Esophagus muscularis mucosa (tissue), 4 donors: ENCODE results near the gene ALDH7A1. TPM values are rescaled to one million over a fixed set of nuclear protein-coding genes. Genes with fewer than 3 reads are reported as not detected.
"Not testable (repeated sequence)": the region's sequence is repeated elsewhere in the genome, so short reads cannot be mapped to it uniquely, and the experiment has no call there.

ENCODE experiments used
- DNase-seq: peaks from one replicate; pipeline ENCODE4 v3.0.0-alpha.2; 2017; ENCODE audit errors: extremely low spot score
- H3K27ac ChIP-seq, 4 donors: fragments of 200-600 bp; sonication (generic); replicated peaks in 1 of 4; 1 replicate in 3 of 4; 2 replicates in 1 of 4; pipeline ENCODE4 v1.5.1; 2016 to 2019; ENCODE audit warnings: mild to moderate bottlenecking in 1 of 4
- H3K27me3 ChIP-seq, 4 donors: fragments of 200-600 bp; sonication (generic); one replicate each; pipeline versions ENCODE4 v1.5.1 to v1.6.0; 2016 to 2019
- H3K36me3 ChIP-seq, 4 donors: fragments of 200-600 bp; sonication (generic); one replicate each; pipeline ENCODE4 v1.5.1; 2016 to 2019
- H3K4me1 ChIP-seq, 4 donors: fragments of 200-600 bp; sonication (generic); one replicate each; pipeline ENCODE4 v1.5.1; 2016 to 2019
- H3K4me3 ChIP-seq, 4 donors: fragments of 200-600 bp; sonication (generic); 1 replicate in 2 of 4; 2 replicates in 2 of 4; pipeline ENCODE4 v1.5.1; 2016 to 2019; ENCODE audit warnings: mild to moderate bottlenecking in 4 of 4, moderate library complexity in 1 of 4
- H3K9me3 ChIP-seq, 4 donors: fragments of 200-600 bp; sonication (generic); 1 replicate in 3 of 4; 2 replicates in 1 of 4; pipeline ENCODE4 v1.5.1; 2016 to 2019
- EP300 ChIP-seq: sonication (generic); formaldehyde crosslinking; IDR thresholded peaks from one replicate; pipeline ENCODE4 v1.6.1; 2017; ENCODE audit warnings: antibody characterized with exemption
- POLR2A ChIP-seq: fragments of 450-650 bp; IDR thresholded peaks from one replicate; pipeline ENCODE4 v1.6.1; 2017; ENCODE audit warnings: antibody characterized with exemption, moderate library complexity, mild to moderate bottlenecking, low read depth
- POLR2AphosphoS5 ChIP-seq, 2 donors: sonication (generic); formaldehyde crosslinking; IDR thresholded peaks; one replicate each; pipeline ENCODE4 v1.6.1; 2017; ENCODE audit warnings: antibody characterized with exemption in 2 of 2
- WGBS: methylation state at CpG from one replicate; pipeline ENCODE4 v1.1.5; 2018; 5-methylcytosine and 5-hydroxymethylcytosine counted together
- intact Hi-C: fragments of 100-400 bp; cut with DNase I; formaldehyde crosslinking; loops from one replicate; pipeline ENCODE4 v1.15.1; 2023
- total RNA-seq, 4 donors: library from RNA; depleted of rRNA; stranded (reverse); fragments of >200 nt; gene quantifications; one replicate each; pipeline versions ENCODE4 v1.1.0 to v1.2.1, GENCODE V29; 2016
- TF ChIP-seq, protein P1 (sequence below), 3 experiments: fragments of 200-600 bp in 2 of 3; fragments of 450-650 bp in 1 of 3; sonication (generic) in 2 of 3; IDR thresholded peaks; one replicate each; pipeline ENCODE4 v1.5.1; 2017 to 2019; ENCODE audit warnings: antibody characterized with exemption in 3 of 3, mild to moderate bottlenecking in 2 of 3, moderate library complexity in 1 of 3

Gene ALDH7A1
- total RNA-seq, 4 donors from 2014 or later: 14.9 to 17.7 (median 15.5) TPM

DNA sequence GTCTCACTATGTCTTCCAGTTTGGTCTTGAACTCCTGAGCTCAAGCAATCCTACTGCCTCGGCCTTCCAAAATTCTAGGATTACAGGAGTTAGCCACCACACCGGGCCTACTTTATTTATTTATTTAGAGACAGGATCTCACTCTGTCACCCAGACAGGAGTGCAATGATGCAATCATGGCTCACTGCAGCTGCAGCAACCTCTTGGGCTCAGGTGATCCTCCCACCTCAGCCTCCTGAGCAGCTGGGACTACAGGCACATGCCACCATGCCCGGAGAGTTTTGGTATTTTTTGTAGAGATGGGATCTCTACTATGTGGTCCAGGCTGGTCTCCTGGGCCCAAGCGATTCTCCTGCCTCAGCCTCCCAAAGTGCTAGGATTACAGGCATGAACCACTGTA is 38.5 kb upstream of the ALDH7A1 start:
- WGBS: 88% methylated on average over 4 of the region's 4 CpGs
- Histone ChIP-seq H3K27ac (no peak overlapping the region), H3K36me3 (no peaks in the 10 kb centered on the region), H3K9me3 (no peaks in the 10 kb centered on the region), H3K27me3 (no peaks in the 10 kb centered on the region), H3K4me1 (no peaks in the 10 kb centered on the region), H3K4me3 (no peak overlapping the region)
- no peak for DNase-seq
- TF ChIP-seq POLR2AphosphoS5 (IDR thresholded peaks at IDR 0.05): no peak
- TF ChIP-seq, protein P1, sequence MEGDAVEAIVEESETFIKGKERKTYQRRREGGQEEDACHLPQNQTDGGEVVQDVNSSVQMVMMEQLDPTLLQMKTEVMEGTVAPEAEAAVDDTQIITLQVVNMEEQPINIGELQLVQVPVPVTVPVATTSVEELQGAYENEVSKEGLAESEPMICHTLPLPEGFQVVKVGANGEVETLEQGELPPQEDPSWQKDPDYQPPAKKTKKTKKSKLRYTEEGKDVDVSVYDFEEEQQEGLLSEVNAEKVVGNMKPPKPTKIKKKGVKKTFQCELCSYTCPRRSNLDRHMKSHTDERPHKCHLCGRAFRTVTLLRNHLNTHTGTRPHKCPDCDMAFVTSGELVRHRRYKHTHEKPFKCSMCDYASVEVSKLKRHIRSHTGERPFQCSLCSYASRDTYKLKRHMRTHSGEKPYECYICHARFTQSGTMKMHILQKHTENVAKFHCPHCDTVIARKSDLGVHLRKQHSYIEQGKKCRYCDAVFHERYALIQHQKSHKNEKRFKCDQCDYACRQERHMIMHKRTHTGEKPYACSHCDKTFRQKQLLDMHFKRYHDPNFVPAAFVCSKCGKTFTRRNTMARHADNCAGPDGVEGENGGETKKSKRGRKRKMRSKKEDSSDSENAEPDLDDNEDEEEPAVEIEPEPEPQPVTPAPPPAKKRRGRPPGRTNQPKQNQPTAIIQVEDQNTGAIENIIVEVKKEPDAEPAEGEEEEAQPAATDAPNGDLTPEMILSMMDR (IDR thresholded peaks at IDR 0.05): no peak
- TF ChIP-seq EP300: no peak
- TF ChIP-seq POLR2A: no peak
- intact Hi-C loops: no loop called here

DNA sequence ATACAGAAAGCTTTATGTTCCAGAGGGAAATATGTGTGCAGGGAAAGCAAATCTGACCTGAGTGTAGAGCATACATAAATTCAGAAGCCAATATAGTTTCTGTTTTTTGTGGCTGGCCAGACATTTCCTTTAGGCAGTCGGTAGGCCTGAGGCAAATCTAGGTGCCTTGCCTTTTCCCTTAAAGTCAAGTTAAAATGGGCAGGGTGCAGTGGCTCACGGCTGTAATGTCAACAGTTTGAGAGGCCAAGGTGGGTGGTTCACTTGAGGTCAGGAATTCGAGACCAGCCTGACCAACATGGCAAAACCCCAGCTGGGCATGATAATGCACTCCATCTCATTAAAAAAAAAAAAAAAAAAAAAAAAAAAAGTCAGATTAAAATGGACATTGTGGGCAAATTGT is 36.9 kb upstream of the ALDH7A1 start:
- intact Hi-C loops: no loop called here
- H3K4me1 ChIP-seq: no peaks in the 10 kb centered on the region
- H3K27ac ChIP-seq: no peak overlapping the region
- 77% methylated on average over 3 of the region's 3 CpGs for WGBS
- H3K4me3 ChIP-seq: no peak overlapping the region
- TF ChIP-seq EP300: no peak
- TF ChIP-seq, protein P1 (IDR thresholded peaks at IDR 0.05): no peak
- no peak for TF ChIP-seq POLR2AphosphoS5 (IDR thresholded peaks at IDR 0.05)
- TF ChIP-seq POLR2A: no peak
- no peaks in the 10 kb centered on the region for H3K9me3 ChIP-seq
- DNase-seq: no peak
- H3K27me3 ChIP-seq: no peaks in the 10 kb centered on the region
- H3K36me3 ChIP-seq: peaks cover 0 to 10% (median 4%) of the 10 kb centered on the region in 4 donors

DNA sequence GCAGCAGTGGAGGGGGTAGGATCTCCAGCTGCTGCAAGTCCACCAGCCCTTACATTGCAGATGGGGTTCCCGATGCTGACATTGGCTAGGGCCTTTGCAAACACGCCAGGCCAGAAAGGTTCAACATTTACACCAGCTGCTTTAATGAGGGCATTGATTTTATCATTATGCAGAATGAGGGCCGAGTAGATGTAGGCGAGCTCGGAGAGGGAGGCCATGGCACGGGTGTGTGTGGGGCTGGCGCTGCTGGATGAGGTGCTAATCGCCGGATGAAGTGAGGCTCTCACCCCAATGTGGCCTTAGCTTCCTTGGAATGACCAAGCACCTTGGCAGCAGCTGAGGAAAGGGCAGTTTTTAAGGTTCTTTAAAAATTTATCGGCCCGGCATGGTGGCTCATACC is 33.1 kb upstream of the ALDH7A1 start:
- H3K36me3 ChIP-seq: peaks cover 4 to 40% (median 28%) of the 10 kb centered on the region in 4 donors
- H3K4me3 ChIP-seq: no peak overlapping the region
- no peaks in the 10 kb centered on the region for H3K27me3 ChIP-seq
- H3K27ac ChIP-seq: no peak overlapping the region
- DNase-seq: no peak
- no peaks in the 10 kb centered on the region for H3K9me3 ChIP-seq
- intact Hi-C loops: no loop called here
- H3K4me1 ChIP-seq: peaks cover 0 to 12% (median 4%) of the 10 kb centered on the region in 4 donors
- TF ChIP-seq EP300 (no peak), POLR2A (no peak), POLR2AphosphoS5 (IDR thresholded peaks at IDR 0.05) (no peak)
- TF ChIP-seq, protein P1 (IDR thresholded peaks at IDR 0.05): no peak
- 94% methylated on average over 11 of the region's 11 CpGs for WGBS

DNA sequence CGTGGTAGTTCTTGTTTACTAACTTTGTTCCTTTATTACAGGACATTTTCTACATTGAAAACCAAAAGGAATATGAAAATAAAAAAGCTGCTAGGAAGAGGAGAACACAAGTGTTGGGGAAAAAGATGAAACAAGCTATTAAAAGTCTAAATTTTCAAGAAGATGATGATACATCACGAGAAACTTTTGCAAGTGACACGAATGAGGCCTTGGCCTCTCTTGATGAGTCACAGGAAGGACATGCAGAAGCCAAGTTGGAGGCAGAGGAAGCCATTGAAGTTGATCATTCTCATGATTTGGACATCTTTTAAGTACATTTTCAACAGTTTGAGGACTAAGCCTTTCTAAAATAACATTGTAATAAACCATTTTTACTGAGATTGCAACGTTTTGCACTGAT is 29.5 kb upstream of the ALDH7A1 start:
- H3K27me3 ChIP-seq: no peaks in the 10 kb centered on the region
- 46% methylated on average over 4 of the region's 4 CpGs for WGBS
- DNase-seq: no peak
- no peaks in the 10 kb centered on the region for H3K9me3 ChIP-seq
- H3K4me1 ChIP-seq: peaks cover 0 to 12% (median 4%) of the 10 kb centered on the region in 4 donors
- no peak for TF ChIP-seq POLR2A
- no peak for TF ChIP-seq EP300
- TF ChIP-seq, protein P1 (IDR thresholded peaks at IDR 0.05): no peak
- intact Hi-C loops: no loop called here
- H3K36me3 ChIP-seq: peaks cover 9 to 69% (median 46%) of the 10 kb centered on the region in 4 donors
- no peak overlapping the region for H3K4me3 ChIP-seq
- H3K27ac ChIP-seq: peak overlapping the region in 1 of 4 donors; percentile 22

DNA sequence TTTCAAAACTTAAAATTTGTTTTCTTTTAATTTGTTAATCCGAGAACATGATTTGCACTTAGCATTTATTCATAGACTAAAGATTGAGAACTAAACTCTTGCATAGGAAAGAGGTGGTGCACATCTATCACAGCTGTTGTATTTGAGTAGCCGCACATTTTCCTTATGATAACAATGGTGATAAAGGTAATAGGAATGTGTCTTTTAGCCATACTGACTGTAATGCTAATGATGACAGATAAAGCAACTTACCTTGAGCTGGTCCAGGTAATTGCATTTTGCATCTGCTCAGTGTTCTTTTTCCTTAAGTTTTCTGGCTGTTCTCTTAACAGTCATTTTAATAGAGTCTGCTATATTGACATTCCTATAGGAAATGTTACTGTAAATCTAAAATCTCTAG is 24.8 kb upstream of the ALDH7A1 start:
- H3K27ac ChIP-seq: no peak overlapping the region
- DNase-seq: no peak
- 93% methylated on average over 2 of the region's 2 CpGs for WGBS
- TF ChIP-seq, protein P1 (IDR thresholded peaks at IDR 0.05): no peak
- peaks cover 25 to 70% (median 48%) of the 10 kb centered on the region in 4 donors for H3K36me3 ChIP-seq
- intact Hi-C loops: no loop called here
- H3K4me3 ChIP-seq: no peak overlapping the region
- no peaks in the 10 kb centered on the region for H3K27me3 ChIP-seq
- H3K4me1 ChIP-seq: peaks cover 0 to 10% (median 4%) of the 10 kb centered on the region in 4 donors
- H3K9me3 ChIP-seq: no peaks in the 10 kb centered on the region

DNA sequence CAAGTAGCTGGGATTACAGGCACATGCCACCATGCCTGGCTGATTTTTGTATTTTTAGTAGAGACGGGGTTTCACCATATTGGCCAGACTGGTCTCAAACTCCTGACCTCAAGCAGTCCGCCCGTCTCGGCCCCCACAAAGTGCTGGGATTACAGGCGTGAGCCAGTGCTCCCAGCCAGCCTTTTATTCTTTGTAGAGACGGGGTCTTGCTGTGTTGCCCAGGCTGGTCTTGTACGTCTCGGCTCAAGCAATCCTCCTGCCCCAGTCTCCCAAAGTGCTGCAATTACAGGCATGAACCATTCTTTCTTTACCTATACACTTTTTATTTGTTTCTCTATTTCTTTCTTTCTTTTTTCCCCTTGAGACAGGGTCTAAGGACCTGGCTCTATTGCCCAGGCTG is 22.6 kb upstream of the ALDH7A1 start:
- intact Hi-C loops, H3K27me3 ChIP-seq, H3K9me3 ChIP-seq, DNase-seq, H3K4me1 ChIP-seq, H3K4me3 ChIP-seq, H3K27ac ChIP-seq: not testable (repeated sequence)
- H3K36me3 ChIP-seq: peaks cover 21 to 71% (median 51%) of the 10 kb centered on the region in 4 donors
- 93% methylated on average over 8 of the region's 8 CpGs for WGBS
